ENCODE results near the gene CDC42EP1. TPM values are rescaled to one million over a fixed set of nuclear protein-coding genes. Genes with fewer than 3 reads are reported as not detected.

The CDC42EP1 gene
- total RNA-seq, 2 donors from 2014 or later: 4.0 to 4.6 TPM

GRCh38 chr22:37566903-37567798, 6.9 kb downstream of the CDC42EP1 start:
- peak overlapping the region; percentile 70 to 78 for H3K4me3 Mint-ChIP-seq
- peak overlapping the region; percentile 73 for H3K27ac Mint-ChIP-seq
- peaks cover 0 to under 1% of the 10 kb centered on the region in 2 donors for H3K36me3 Mint-ChIP-seq (ENCODE audit: insufficient read depth in 2 of 2)
- peak; percentile 92 to 94 for ATAC-seq (replicated peaks in 1 of 2)
- peak; percentile 93 to 97 for DNase-seq
- H3K9me3 Mint-ChIP-seq: no peaks in the 10 kb centered on the region
- peaks cover 27% of the 10 kb centered on the region for H3K4me1 Mint-ChIP-seq (ENCODE audit: low read depth)
- H3K27me3 Mint-ChIP-seq (ENCODE audit: low read depth): peaks cover 6% of the 10 kb centered on the region

GRCh38 chr22:37568012-37568411, 7.7 kb downstream of the CDC42EP1 start:
- Mint-ChIP-seq H3K4me1 (ENCODE audit: low read depth) (peaks cover 22% of the 10 kb centered on the region), H3K4me3 (no peak overlapping the region), H3K36me3 (ENCODE audit: insufficient read depth in 2 of 2) (no peaks in the 10 kb centered on the region), H3K9me3 (no peaks in the 10 kb centered on the region), H3K27me3 (ENCODE audit: low read depth) (no peaks in the 10 kb centered on the region), H3K27ac (no peak overlapping the region)
- ATAC-seq (replicated peaks in 1 of 2) (no peak), DNase-seq (no peak)

DNA sequence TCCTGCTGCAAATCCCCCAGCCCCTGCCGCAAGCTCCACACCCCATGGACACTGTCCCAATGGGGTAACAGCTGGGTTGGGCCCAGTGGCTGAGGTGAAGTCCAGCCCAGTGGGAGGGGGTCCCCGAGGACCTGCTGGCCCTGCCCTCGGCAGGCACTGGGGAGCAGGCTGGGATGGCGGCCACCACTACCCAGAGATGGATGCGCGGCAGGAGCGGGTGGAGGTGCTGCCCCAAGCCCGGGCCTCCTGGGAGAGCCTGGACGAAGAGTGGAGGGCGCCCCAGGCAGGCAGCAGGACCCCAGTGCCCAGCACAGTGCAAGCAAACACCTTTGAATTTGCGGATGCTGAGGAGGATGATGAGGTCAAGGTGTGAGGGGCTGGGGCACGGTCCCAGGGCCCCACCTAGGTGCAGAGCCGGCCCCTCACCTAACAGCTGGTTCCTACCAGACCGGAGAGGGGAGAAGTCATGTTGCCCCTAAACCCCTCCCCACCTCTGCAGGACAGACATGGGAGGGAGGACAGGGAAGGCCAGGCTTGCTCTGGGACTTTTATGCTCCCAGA, 8.2 kb downstream of the CDC42EP1 start:
- H3K4me1 Mint-ChIP-seq (ENCODE audit: low read depth): peaks cover 17% of the 10 kb centered on the region
- no peaks in the 10 kb centered on the region for H3K36me3 Mint-ChIP-seq (ENCODE audit: insufficient read depth in 2 of 2)
- ATAC-seq (replicated peaks in 1 of 2) (no peak), DNase-seq (no peak)
- H3K27me3 Mint-ChIP-seq (ENCODE audit: low read depth): no peaks in the 10 kb centered on the region
- no peaks in the 10 kb centered on the region for H3K9me3 Mint-ChIP-seq
- no peak overlapping the region for H3K27ac Mint-ChIP-seq
- H3K4me3 Mint-ChIP-seq: no peak overlapping the region

- no peaks in the 10 kb centered on the region for H3K36me3 Mint-ChIP-seq (ENCODE audit: insufficient read depth in 2 of 2)
These were observed 9.0 kb downstream of the CDC42EP1 start for GRCh38 chr22:37569009-37569920.

DNA sequence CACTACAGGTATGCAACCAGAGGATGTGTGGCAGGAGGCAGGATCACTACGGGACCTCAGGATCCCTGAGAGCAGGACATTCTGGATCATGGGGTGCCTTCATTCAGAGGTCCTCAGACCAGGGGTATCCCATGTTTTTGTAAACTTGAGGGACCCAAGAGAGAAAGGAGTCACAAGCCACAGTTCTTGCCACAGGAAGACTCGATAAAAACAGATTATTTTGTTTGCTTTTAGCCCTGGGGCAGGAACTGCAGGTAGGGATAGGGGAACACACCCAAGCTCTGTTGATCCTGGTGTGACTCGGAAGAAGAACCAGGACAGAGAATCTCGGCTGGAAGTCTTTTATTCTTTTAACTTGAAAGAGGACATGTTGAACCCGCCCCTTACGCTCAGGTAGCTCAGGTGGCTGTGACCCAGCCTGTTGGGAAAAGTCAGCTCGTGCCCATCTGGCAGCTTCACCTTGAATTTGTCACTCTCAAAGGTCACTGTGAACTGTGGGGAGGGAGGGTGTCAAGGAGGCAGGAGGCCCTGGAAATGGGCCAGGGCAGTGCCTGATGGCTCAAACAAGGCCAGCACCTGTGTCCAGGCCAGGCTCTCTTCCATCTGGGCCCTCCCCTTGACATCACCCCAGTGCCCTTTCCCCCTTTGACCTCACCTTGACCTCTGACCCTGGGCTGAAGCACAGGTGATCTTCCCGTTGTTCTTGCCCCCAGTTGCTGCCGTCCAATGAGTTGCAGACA, 9.8 kb downstream of the CDC42EP1 start:
- H3K27ac Mint-ChIP-seq: no peak overlapping the region
- ATAC-seq (replicated peaks in 1 of 2) (no peak), DNase-seq (no peak)
- no peaks in the 10 kb centered on the region for H3K36me3 Mint-ChIP-seq (ENCODE audit: insufficient read depth in 2 of 2)
- no peaks in the 10 kb centered on the region for H3K9me3 Mint-ChIP-seq
- H3K27me3 Mint-ChIP-seq (ENCODE audit: low read depth): no peaks in the 10 kb centered on the region
- peaks cover 15% of the 10 kb centered on the region for H3K4me1 Mint-ChIP-seq (ENCODE audit: low read depth)
- H3K4me3 Mint-ChIP-seq: no peak overlapping the region

More at GRCh38 chr22:37569009-37569920, 9.0 kb downstream of the CDC42EP1 start:
- ATAC-seq (replicated peaks in 1 of 2) (no peak), DNase-seq (no peak)
- Mint-ChIP-seq H3K4me1 (ENCODE audit: low read depth) (peaks cover 15% of the 10 kb centered on the region), H3K27me3 (ENCODE audit: low read depth) (no peaks in the 10 kb centered on the region), H3K9me3 (no peaks in the 10 kb centered on the region), H3K4me3 (no peak overlapping the region), H3K27ac (no peak overlapping the region)

- Mint-ChIP-seq H3K4me3 (no peak overlapping the region), H3K27ac (no peak overlapping the region), H3K4me1 (ENCODE audit: low read depth) (peaks cover 15% of the 10 kb centered on the region), H3K9me3 (no peaks in the 10 kb centered on the region), H3K27me3 (ENCODE audit: low read depth) (no peaks in the 10 kb centered on the region), H3K36me3 (ENCODE audit: insufficient read depth in 2 of 2) (no peaks in the 10 kb centered on the region)
- DNase-seq (no peak), ATAC-seq (replicated peaks in 1 of 2) (no peak)
These were observed 10.3 kb downstream of the CDC42EP1 start for GRCh38 chr22:37570661-37570976.

DNA sequence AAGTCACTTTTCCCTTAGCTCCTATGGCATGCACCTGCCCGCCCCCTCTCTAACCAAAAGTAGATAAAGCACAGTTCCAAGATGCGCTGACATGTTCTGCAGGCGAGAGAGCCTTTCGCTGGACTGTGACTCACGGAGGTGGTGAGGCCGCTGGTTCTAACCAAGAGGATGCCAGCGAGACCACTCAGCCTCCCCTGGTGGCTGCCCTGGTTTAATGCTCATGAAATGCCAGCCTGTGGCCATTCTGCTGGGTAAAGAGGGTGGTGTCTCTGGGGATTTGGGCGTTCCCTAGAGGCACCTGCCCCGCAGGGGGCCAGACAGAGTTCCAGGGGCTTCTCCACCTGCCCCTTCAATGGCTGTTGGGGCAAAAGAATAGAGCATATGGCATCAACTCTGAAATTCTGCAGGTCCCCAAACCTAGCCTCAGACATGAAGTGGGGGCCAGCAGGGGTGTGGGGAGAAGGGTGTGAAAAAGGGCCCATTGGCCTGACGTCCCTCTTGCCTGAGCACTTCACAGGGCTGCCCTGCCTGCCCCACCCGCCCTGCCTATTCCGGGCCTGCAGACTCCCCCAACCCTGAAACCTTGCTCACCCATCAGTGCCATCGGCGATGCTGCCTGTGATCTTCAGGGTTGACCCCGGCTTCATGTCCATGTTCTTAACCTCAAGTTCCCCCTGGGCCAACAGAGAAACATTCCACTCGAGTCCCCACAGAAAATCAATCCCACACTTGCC, 11.1 kb downstream of the CDC42EP1 start:
- no peaks in the 10 kb centered on the region for H3K36me3 Mint-ChIP-seq (ENCODE audit: insufficient read depth in 2 of 2)
- H3K27me3 Mint-ChIP-seq (ENCODE audit: low read depth): no peaks in the 10 kb centered on the region
- H3K27ac Mint-ChIP-seq: no peak overlapping the region
- H3K4me3 Mint-ChIP-seq: no peak overlapping the region
- peaks cover 13% of the 10 kb centered on the region for H3K4me1 Mint-ChIP-seq (ENCODE audit: low read depth)
- no peak for DNase-seq
- no peak for ATAC-seq (replicated peaks in 1 of 2)
- H3K9me3 Mint-ChIP-seq: no peaks in the 10 kb centered on the region

DNA sequence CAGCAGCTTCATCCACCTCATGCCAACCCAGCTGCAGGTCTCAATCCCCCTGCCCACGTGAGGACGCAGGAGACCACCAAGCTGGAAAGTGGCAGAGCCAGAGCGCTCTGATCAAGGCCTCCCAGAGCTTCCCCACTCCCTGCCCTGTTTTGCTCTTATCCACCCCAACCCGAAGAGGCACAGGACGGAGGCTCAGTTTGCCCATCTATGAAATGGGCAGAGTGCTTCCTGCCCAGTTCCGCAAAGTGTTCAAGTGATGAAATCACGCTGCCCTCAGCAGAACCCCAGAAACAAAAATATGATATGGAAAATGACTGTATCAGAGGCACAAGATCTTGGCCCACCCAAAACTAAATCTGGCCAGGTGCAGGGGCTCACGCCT, 11.7 kb downstream of the CDC42EP1 start:
- Mint-ChIP-seq H3K9me3 (no peaks in the 10 kb centered on the region), H3K27me3 (ENCODE audit: low read depth) (no peaks in the 10 kb centered on the region), H3K4me3 (no peak overlapping the region), H3K36me3 (ENCODE audit: insufficient read depth in 2 of 2) (no peaks in the 10 kb centered on the region), H3K27ac (no peak overlapping the region), H3K4me1 (ENCODE audit: low read depth) (peaks cover 8% of the 10 kb centered on the region)
- ATAC-seq (replicated peaks in 1 of 2): no peak
- DNase-seq: no peak

GRCh38 chr22:37575490-37576003, 15.3 kb downstream of the CDC42EP1 start:
- Mint-ChIP-seq H3K27ac (no peak overlapping the region), H3K4me1 (ENCODE audit: low read depth) (peaks cover 8% of the 10 kb centered on the region), H3K9me3 (no peaks in the 10 kb centered on the region), H3K27me3 (ENCODE audit: low read depth) (no peaks in the 10 kb centered on the region), H3K36me3 (ENCODE audit: insufficient read depth in 2 of 2) (no peaks in the 10 kb centered on the region), H3K4me3 (no peak overlapping the region)
- ATAC-seq (replicated peaks in 1 of 2) (no peak), DNase-seq (no peak)

GRCh38 chr22:37578002-37578401, 17.7 kb downstream of the CDC42EP1 start:
- Mint-ChIP-seq H3K27me3 (ENCODE audit: low read depth) (no peaks in the 10 kb centered on the region), H3K27ac (no peak overlapping the region), H3K4me3 (no peak overlapping the region), H3K4me1 (ENCODE audit: low read depth) (peaks cover 10% of the 10 kb centered on the region), H3K9me3 (no peaks in the 10 kb centered on the region), H3K36me3 (ENCODE audit: insufficient read depth in 2 of 2) (no peaks in the 10 kb centered on the region)
- DNase-seq: no peak
- no peak for ATAC-seq (replicated peaks in 1 of 2)

DNA sequence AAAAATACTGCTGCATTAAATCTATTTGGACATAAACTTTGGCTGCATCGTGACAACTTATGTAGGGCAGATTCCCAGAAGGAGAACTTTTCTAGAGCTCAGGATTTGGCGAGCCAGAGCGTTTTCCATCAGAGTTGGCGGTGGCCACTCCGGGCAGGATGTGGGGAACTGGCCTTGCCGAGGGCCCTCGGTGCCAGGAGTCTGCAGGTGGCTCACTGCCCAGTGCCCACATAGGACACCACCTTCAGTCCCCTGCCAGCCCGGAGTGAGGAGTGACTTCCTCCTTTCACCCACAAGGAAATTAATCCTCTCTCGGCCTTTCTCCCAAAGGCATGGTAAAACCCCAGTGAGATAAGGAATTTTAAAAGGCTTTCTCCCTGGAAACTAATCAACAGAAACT, 21.2 kb downstream of the CDC42EP1 start:
- H3K36me3 Mint-ChIP-seq (ENCODE audit: insufficient read depth in 2 of 2): no peaks in the 10 kb centered on the region
- DNase-seq (no peak), ATAC-seq (replicated peaks in 1 of 2) (no peak)
- no peak overlapping the region for H3K27ac Mint-ChIP-seq
- H3K27me3 Mint-ChIP-seq (ENCODE audit: low read depth): no peaks in the 10 kb centered on the region
- peaks cover 10% of the 10 kb centered on the region for H3K4me1 Mint-ChIP-seq (ENCODE audit: low read depth)
- no peak overlapping the region for H3K4me3 Mint-ChIP-seq
- H3K9me3 Mint-ChIP-seq: no peaks in the 10 kb centered on the region

DNA sequence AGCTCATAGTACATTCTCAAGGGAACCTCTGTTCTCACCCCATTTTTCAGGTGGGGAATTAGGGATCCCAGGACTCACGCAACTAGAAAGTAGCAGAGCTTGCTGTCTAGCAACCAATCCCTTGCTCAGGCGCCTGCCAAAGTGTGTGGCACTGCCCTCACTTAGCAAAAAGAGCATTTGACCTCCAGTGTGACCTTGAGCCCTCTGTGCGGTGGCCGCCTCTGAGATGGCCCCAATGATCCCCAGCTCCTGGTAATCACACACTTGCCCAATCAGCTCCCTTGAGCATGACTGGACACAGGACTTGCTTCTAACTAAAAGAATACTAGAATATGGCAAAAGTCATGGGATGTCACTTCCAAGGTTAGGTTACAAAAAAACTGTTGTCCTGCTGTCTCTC, 22.2 kb downstream of the CDC42EP1 start:
- H3K36me3 Mint-ChIP-seq (ENCODE audit: insufficient read depth in 2 of 2): no peaks in the 10 kb centered on the region
- H3K9me3 Mint-ChIP-seq: no peaks in the 10 kb centered on the region
- H3K27me3 Mint-ChIP-seq (ENCODE audit: low read depth): no peaks in the 10 kb centered on the region
- DNase-seq (no peak), ATAC-seq (replicated peaks in 1 of 2) (no peak)
- H3K27ac Mint-ChIP-seq: no peak overlapping the region
- H3K4me1 Mint-ChIP-seq (ENCODE audit: low read depth): peaks cover 10% of the 10 kb centered on the region
- H3K4me3 Mint-ChIP-seq: no peak overlapping the region
